ENCODE results near the gene SERPINB12.

GRCh38 chr18:63567276-63567675 lies 25.1 kb downstream of the SERPINB12 start:
- TF ChIP-seq CTCF (conservative IDR thresholded peaks at IDR 0.05 in 1 of 2, IDR thresholded peaks at IDR 0.05 in 1 of 2; ENCODE audit: extremely low read depth in 1 of 2, insufficient read depth in 1 of 2, low read depth in 1 of 2, low read length in 2 of 2) (no peak), EZH2 (IDR thresholded peaks at IDR 0.05; ENCODE audit: borderline replicate concordance, low read length) (no peak)

All from mammary epithelial cell (primary cell).